ENCODE results near the gene DNM3.
A peak's percentile ranks its signal among the peaks of the same experiment; 100 is the strongest.

The DNM3 gene

DNA sequence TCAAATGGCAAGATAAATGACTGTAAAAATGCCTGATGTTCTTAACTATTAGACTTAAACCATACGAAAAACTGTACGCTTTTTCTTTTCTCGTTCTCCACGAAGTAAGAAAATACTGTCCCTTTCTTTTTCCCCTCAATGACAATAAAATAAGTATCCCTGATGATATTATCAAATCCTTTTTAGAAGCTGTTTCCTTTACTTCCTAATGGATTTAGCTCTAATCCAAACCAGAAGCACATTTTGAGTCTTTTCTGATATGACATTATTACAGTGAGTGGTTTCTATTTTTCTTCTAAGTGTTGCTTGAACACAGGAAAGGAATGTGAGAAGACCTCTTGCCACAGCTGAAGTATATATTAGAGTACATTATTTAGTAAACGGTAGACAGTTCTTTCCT is 32.4 kb downstream of the DNM3 start:
- DNase-seq: no peak

DNA sequence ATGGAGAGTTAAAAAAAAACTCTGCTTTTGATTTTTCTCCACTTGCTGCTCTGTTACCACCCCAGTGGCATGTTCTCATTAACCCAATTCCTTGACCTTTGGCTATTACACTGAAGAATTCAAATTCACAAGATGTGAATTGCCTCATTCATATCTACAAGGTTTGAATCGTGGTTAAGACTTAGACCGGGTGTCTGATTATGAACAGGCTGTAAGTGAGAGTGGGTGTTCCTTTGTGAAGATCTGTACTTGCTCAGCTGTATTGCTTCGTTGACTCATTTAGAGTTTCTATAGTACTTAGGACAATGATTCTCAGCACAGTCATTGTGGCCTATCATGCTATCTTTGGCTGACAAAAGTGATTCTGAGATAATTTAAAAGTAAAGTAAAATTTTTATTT is 36.4 kb downstream of the DNM3 start:
- no peak for DNase-seq

DNA sequence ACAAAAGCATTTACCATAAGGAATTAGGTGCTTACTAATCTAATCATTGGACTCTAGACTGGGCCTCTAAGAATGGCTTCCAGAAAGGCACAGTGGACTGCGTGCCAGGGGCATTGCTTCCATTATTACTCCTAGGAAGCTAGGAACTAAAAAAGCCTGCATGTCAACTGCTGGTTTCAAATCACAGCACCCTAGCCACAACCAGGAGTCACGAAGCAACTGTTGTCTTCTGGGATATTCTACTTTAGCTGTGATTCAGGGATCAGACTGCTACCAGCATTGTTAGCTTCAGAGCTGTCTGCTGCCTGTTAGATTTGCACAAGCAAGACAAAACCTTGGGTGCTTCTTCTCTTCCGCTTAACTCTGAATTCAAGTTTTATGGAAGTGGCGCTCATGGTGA is 38.3 kb downstream of the DNM3 start:
- DNase-seq: no peak

DNA sequence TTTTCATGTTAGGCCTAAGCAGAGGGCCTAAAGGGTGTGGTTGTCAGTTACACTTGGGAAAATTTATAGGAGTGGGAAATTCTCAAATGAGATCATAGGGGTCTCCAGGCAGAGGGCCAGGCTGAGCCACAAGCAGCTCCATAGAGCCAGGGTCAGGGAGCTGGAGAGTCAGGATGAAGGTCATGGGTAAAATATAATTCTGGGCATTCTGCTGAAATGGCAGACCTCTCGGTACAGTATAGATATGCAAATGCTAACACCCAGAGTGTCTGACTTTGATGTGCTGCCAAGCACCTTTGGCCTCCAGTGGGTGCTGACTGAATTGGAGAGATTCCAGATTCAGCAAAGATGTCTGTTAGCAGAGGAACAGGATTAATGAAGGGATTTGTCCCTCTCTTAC is 40.1 kb downstream of the DNM3 start:
- peak; percentile 19 for DNase-seq

DNA sequence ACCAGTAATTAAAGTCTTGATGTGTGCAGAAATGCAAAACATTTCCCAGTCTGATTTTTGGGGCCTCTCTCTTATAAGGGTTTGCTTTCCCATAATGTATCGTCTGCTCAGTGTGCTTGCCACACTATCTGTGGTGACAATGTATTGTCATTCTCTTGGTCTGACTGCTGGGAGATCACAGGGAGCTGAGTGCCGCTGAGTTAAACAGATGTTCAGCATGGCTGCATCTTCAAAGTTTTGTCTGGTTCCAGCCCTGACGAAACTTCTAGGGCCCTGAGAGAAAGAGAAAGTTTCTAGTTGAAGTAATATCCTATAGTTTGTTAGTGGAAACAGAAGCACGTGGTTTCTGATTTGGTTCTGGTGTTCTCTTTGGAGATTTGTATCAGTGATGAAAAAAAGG is 42.6 kb downstream of the DNM3 start:
- no peak for DNase-seq

DNA sequence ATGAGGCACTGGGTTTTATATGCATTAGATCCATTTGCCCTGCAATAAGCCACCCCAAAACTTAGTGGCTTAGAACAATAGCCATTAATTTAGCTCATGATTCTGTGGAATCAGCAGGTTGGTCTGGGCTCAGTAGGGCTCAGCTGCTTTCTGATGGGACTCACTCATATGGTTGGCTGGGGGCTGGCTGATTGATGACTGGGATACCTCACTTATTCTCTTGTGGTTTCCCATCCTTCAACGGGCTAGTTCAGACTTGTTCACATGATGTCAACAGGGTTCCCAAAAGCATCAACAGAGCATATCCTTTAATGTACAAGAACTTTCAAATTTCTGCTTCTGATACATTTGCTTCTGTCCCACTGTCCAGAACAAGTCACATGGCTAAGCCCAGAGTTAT is 43.2 kb downstream of the DNM3 start:
- no peak for DNase-seq

DNA sequence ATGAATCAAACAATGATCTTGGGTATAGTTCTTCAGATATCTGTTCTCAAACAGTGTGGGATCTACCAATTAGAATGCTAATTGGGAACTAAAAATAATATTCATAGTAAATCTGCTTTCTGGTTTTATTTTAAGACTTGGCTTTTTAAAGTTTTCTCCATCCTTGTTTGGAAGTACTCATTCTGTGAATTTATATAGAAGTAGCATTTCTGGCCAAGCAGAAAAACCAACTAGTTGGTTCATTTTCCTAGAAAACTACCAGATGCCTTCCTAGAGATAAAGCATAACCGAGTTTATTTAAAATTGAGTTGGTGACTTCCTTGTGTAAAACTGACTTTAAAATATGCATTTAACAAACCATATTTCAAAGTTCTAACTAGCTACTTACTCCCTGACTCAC is 48.8 kb downstream of the DNM3 start:
- peak; percentile 8 for DNase-seq

DNA sequence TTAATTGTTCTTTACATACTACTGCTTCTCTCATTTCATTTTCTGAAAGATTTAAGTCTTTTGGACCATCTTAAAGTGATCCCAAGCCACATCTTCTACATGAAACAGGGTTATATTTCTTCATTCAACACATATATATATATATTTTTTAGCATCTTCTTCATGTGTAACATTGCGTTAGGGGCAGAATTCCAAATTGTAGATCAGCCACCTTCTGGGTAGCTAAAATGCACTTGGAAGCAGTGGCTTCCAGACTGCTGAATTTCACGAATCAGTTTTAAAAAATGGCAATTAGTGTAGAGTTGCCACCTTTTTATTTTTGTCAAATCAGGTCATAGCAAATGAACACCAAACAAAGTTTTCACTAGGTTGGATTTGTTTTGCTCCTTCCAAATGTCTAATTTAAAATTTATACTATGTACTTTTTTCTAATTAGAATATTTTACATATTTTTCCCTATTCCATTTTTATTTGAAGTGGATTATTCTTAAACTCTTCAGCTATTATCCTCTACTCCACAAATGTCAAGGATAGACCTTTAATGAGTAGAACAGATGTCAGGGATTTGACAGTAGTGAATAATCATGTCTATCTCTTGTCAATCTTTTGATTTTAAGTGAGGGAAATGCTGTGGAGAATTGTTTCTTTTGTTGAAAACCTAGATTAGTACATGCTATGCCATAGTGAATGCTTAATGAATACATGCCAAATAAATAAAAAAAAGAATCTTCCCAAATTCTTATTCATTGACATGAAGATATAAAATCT is 55.8 kb downstream of the DNM3 start:
- no peak for DNase-seq

DNA sequence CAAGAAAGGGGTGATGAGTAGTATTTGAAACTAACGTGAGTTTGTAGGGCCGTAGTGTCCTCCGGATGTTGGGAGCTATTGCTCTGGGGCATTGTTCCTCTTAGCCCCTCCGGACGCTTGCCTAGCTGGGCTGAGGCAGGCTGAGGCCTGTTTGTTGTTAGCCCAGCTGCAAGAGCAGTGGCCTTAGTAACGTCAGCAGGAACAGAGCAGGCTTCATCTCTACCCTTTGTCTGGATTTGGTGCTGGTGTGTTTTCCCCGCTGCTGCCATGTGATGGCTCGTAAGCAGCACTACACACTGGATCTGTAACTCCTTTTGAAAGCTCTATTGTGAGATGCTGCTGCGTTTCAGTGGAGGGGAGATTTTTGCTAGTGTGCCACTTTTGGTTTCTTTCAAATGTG is 57.6 kb downstream of the DNM3 start:
- no peak for DNase-seq

DNA sequence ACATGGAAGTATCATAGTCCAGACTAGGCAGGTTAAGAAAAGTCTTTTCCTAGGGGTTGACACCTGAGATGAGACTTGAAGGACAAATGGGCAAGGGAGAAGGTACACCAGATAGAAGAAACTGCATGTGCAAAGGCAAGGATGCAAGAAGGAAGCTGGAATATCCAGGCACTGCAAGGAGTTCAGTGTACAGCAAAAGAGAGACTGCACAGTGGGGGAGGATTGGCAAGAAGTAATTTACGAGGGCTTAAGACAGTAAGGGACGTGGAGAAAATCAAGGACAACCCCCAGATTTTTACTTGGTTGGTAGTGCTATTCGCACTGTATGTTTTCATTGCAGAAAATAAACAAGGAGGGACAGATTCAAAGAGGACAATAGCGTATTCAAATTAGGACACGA is 58.5 kb downstream of the DNM3 start:
- no peak for DNase-seq

DNA sequence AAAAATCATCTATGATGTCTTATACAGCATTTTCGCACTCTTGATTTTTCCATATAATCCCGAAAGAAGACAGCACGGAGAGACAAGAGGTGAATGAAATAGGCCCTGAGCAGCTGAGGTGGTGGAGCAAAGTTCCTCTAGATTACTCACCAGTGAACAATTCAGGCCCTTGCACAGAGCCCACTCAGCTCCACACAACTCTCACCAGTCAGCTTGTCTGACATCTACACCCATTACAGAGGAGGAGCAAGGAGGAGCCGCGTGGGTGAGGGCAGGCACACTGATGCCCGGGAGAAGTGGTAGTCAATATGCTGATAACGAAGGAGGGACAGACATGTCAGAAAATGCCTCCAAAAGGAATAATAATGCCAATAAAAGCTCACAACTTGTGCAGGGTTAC is 59.9 kb downstream of the DNM3 start:
- no peak for DNase-seq

DNA sequence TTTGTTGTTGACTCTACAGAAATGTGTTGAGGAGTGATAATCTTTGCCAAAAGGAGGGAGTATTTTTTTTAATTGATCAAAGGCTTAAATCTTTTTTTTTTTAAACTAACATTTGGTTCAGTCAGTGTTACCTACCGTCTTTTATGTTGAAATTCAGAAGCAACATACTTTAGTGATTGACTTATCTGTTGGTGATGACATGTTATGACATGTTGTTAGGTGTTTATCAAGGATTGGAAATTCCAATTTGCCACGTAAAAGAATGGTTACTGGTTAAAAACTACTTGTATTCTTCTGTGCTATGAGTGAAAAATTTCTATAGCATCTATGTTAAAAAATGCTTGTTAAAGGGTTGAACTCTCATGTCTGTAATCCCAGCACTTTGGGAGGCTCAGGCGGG is 61.2 kb downstream of the DNM3 start:
- DNase-seq: no peak

DNA sequence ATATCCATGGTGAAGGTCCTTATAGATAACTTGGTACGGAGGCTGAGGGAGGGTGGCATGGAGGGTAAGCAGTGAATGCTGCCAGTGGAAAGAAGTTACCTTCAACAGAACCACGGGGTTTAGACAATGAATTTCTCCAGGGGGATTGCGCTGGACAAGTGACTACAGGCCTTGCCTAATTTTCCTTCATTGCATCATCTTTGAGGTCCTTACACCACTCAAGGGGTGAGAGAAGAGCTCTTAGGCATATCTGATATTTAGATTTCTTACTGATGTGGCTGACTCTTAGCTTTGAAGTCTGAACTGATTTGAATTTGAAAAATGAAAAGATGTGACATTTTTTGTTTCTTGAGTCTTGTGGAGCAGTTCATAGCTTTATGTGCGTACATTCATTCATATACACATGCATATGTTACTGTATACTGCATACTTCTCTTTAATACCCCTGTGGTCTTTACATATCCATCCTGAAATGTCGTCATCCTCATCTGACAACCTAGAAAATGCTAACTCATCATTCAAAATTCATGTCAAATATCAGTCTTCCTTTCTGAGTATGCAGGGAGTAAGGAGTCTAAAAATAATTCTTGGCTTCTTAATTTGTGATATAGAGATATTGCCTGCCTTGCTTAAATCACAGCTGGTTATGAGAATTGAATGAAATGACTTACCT is 63.6 kb downstream of the DNM3 start:
- no peak for DNase-seq

DNA sequence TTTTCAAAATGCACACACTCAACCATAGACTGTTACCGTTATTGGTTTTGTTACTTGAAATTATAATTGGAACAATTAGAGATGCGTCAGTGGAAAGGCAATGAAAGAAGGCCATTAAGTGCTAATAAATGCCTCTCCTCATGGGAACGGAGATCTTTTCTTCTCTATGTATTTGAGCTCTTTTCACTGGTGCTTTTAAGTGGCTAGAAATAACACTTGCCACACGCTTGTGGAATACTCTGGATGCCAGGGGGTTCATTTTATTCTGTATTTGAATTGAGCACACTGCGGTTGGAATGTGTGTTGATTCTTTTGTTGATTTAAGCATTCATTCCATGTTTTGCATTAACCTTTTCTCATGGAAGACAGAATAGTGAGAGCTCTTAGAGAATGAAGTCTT is 68.4 kb downstream of the DNM3 start:
- no peak for DNase-seq

DNA sequence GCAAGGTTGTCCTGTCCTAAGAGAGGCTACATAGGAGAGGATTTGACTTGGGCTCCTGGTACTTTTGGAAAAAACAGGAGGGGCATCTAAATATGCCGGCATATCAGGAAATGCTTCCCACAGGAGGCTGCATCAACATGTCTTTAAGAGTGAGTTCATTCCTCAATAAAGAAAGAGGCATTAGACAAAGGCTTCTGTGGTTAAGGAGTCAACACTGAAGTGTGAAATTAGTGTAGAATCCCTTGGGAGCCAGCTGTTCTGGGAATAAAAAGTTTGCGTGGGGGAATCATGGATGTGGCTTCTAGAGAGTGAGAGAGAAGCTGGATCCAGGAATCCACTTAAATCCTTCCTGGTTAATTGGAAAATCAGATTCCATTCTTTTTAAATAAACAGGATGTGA is 69.5 kb downstream of the DNM3 start:
- DNase-seq: no peak

DNA sequence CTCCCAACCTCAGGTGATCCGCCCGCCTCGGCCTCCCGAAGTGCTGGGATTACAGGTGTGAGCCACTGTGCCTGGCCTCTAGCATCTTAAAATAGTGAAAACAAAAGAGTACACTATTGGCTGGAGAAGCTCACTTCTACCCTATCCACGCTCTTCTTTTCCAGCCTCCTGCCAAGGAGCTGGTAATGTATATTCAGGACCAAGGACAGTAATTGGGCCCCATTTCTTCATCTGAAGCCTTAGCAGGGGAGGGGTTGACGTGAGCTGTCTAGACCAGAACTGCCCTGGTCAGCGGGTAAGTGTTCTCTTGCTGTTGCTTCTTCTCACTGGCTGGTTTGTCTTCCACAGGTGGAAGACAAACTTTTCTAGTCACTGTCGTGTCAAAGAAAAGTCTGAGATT is 70.2 kb downstream of the DNM3 start:
- DNase-seq: no peak

DNA sequence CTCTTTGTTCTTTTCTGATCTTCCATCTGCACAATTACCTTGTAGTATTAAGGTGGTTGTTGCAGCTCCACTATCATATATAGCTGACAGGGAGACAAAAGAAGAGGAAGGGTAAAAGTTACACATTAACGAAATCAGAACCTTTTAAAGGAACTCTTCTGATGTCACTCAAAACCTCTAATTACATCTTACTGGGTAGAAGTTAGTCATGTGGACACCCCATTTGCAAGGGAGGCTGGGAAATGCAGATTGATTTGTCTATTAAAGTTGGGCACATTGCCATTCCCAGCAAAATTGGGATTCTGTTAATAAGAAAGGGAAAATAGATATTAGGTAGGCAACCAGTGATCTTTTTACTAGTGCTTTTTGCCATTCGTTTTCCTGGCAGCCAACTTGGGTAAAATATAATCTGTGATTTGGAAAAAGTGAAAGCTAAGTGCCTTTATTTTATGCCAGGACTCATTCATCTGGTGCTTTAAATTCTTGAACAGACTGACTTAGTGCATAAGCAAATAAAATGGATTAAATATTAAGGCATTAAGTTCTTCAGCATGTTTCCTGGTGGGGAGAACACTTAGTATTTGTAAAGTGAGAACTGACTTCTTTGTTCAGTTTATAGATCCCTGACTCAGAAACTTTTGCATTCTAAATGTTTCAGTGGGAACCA is 71.3 kb downstream of the DNM3 start:
- DNase-seq: no peak

DNA sequence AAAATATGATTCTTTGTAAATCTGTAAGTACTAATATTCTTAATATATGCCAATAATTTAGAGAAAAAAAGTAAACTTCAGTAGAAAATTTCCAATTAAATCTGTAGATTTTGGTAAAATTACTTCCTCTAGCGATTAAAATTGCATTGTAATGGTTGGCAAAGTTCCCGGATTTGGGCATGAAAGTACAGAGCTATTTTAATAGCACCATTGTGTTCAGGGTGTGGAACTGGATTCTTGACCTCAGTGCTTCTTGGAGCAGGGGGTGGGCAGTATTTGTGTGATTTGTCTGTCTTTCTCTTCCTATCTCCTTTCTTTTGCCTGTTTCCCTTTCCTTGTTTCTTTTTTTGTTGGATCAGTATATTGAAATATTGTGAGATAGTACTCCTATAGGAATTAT is 72.1 kb downstream of the DNM3 start:
- peak; percentile 73 for DNase-seq

DNA sequence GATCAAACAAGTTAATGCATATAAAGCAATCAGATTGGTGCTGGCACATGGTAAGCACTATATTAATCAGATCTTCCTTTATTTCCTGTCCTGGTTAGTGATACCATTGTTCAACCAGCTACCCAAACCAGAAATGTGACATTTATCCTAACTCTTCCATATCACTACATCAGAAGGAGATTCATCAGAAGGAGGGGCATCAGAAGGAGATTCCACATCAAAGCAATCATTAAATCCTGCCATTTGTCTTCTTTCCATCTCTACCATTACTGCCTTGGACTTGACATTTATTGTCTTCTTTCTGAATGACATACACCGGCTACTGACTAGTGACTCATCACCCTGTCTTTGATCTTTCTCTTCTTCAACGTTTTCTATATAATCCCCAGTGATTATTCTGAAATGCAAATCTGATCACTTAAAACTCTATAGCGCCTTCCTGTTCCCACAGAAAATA is 75.0 kb downstream of the DNM3 start:
- no peak for DNase-seq

DNA sequence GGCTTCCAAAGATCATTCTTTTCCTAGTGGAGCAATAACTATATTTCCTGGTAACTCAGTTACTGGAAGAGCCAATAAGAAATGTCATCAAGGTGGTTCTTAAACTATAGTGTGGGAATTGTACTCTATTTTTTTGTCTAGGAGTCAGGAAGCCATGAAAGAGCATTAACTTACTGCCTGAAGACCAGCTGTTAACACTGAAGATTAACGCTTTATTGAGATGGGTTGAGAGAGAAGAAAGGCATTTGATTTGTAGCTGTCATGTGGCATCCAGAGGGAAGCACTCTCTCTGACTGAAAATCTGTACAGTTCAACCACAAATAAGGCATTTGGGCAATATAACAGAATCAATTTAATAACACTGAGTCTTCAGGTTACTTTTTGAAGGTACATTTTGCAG is 76.0 kb downstream of the DNM3 start:
- no peak for DNase-seq

DNA sequence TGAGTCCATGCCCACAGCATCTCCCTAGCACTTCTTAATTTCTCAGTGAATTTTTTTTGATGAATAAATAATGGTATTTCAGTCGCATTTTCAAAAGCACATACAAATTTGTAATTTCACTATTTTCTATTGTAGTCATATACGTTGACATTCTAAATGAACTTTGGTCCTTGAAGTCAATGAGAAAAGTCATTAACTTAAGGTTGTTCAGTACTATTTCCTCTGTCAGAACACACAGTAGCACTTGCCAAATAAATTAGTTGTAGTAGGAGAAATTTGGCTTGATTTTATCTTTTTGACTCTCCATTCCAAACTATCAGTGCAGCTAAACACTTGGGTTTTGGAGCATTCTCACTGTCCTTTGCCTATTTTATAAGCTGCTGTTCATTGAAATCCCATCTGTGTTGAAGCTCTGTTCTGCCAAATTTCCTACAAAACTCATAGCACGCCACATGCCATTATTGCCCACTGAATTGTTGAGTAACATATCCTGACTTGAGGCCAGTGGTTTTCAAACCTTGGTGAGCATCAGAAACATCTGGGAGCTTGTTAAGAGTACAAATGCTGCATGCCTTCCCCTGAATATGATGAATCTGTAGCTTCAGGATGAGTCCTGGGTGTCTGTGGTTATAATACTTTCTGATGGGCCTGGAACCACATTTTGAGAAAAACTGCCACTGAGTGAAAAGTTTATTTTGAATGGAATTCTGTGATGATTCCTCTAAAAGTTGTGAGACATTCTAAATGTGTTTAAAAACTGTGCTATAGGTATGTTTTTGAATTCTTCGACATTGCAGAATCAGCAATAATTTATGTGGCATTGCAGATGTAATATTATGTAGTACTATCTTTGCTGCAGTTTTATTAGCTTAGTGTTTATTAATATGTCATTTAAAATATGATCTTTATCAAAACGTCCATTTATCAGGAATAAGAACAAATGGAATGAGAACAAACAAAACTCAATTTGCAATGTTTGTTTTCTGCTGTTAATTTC is 78.9 kb downstream of the DNM3 start:
- DNase-seq: no peak

DNA sequence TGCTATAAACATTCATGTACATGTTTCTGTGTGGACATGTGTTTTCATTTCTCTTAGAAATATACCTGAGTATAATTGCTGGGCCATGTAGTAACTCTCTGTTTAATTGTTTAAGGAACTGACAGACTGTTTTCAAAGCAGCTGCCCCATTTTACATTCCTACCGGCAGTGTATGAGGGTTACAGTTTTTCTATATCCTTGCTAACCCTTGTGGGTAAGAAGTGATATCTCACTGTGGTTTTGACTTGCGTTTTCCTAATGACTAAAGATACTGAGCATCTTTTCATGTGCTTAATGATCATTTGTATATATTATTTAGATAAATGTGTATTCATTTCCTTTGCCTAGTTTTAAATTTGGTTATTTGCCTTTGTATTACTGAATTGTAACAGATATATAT is 81.7 kb downstream of the DNM3 start:
- no peak for DNase-seq

DNA sequence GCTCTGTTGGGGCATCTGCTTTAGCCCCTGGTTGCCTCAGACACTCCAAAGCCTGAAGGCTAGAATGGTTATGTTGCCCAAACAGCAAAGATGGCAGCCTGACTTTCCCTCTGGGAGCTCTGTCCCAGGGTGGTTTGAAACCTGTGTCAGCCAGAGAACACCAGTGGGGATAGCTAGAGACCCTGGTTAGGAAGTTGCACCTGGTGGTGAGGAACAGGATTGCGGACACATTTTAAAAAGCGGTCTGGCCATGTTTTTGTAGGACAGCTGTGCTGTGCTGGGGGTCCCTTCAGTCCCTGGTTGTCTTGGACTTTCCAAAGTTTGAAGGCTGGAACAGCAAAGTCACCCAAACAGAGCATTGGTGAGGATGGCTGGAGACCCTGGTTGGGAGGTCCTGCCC is 87.8 kb downstream of the DNM3 start:
- DNase-seq: no peak

Measured in hematopoietic multipotent progenitor cell treated with erythropoietin and hydrocortisone succinate and interleukin-3 and kit ligand, for 8 days (in vitro differentiated cells).